Endodermal cell (in vitro differentiated cells): Measurements from ENCODE around the gene STK38. TPM values are rescaled to one million over a fixed set of nuclear protein-coding genes. Genes with fewer than 3 reads are reported as not detected.

ENCODE experiments used
- DNase-seq: peaks from one replicate; pipeline ENCODE4 v3.0.0-alpha.2; 2017
- H3K27ac ChIP-seq: 2 replicates; pipeline ENCODE4 v1.5.1; 2013; ENCODE audit warnings: mild to moderate bottlenecking, low read depth, low read length, moderate library complexity
- H3K27me3 ChIP-seq: 2 replicates; pipeline ENCODE4 v1.6.1; 2013; ENCODE audit warnings: mild to moderate bottlenecking, low read length, moderate library complexity; ENCODE audit not compliant: insufficient read depth, control insufficient read depth, poor library complexity, severe bottlenecking
- H3K36me3 ChIP-seq: 2 replicates; pipeline ENCODE4 v1.7.0; 2013; ENCODE audit warnings: mild to moderate bottlenecking, low read length, moderate library complexity; ENCODE audit not compliant: control insufficient read depth, insufficient read depth
- H3K4me1 ChIP-seq: one replicate; pipeline ENCODE4 v1.7.0; 2013; ENCODE audit warnings: low read length; ENCODE audit not compliant: control insufficient read depth, insufficient read depth
- H3K4me3 ChIP-seq: 2 replicates; pipeline ENCODE4 v1.5.1; 2013; ENCODE audit warnings: mild to moderate bottlenecking, low read length, moderate library complexity
- H3K9ac ChIP-seq: 2 replicates; pipeline ENCODE4 v1.6.1; 2013; ENCODE audit warnings: mild to moderate bottlenecking, low read length, moderate library complexity; ENCODE audit not compliant: poor library complexity, severe bottlenecking; ENCODE audit errors: extremely low read depth
- H3K9me3 ChIP-seq: 2 replicates; pipeline ENCODE4 v1.6.1; 2013; ENCODE audit warnings: mild to moderate bottlenecking, low read length, moderate library complexity; ENCODE audit not compliant: control insufficient read depth
- H3K27ac Mint-ChIP-seq: 2 replicates; pipeline ENCODE4 v1.8.0; 2020; ENCODE audit warnings: mixed read lengths
- H3K27me3 Mint-ChIP-seq: 2 replicates; pipeline ENCODE4 v1.8.0; 2021; ENCODE audit warnings: mild to moderate bottlenecking, mixed read lengths; ENCODE audit not compliant: insufficient read depth
- H3K36me3 Mint-ChIP-seq: 2 replicates; pipeline ENCODE4 v1.8.0; 2020; ENCODE audit warnings: low read depth, mixed read lengths
- H3K4me1 Mint-ChIP-seq: 2 replicates; pipeline ENCODE4 v1.8.0; 2020; ENCODE audit warnings: mixed read lengths
- H3K4me3 Mint-ChIP-seq: 2 replicates; pipeline ENCODE4 v1.8.0; 2020; ENCODE audit warnings: mild to moderate bottlenecking, moderate library complexity, mixed read lengths
- H3K9me3 Mint-ChIP-seq: 2 replicates; pipeline ENCODE4 v1.8.0; 2020; ENCODE audit warnings: mild to moderate bottlenecking, mixed read lengths
- WGBS, 2 experiments: methylation state at CpG; one replicate each; pipeline versions ENCODE4 v1.1.5 to v1.1.7; 2013; ENCODE audit warnings: missing lambda C conversion rate in 2 of 2, mixed read lengths in 1 of 2; ENCODE audit not compliant: insufficient coverage in 1 of 2, insufficient read length in 1 of 2; 5-methylcytosine and 5-hydroxymethylcytosine counted together
- total RNA-seq, 2 donors: library from RNA; stranded (reverse); fragmentation: NEBNext Ultra II Directional in 1 of 2; extraction: Animal tissue kit (Norgen Biotek cat#: 25700) in 1 of 2; gene quantifications; 2 replicates in 1 of 2; 3 replicates in 1 of 2; pipeline ENCODE4 v1.2.1, GENCODE V29; 2021
- TF ChIP-seq, protein P1 (sequence below): fragments of 200-600 bp; sonication (generic); conservative IDR thresholded peaks from 2 replicates; pipeline ENCODE4 v1.5.0; 2021; ENCODE audit warnings: antibody characterized with exemption, mild to moderate bottlenecking

STK38 gene
- total RNA-seq, 2 donors from 2014 or later = 35.2 to 38.3 TPM

DNA sequence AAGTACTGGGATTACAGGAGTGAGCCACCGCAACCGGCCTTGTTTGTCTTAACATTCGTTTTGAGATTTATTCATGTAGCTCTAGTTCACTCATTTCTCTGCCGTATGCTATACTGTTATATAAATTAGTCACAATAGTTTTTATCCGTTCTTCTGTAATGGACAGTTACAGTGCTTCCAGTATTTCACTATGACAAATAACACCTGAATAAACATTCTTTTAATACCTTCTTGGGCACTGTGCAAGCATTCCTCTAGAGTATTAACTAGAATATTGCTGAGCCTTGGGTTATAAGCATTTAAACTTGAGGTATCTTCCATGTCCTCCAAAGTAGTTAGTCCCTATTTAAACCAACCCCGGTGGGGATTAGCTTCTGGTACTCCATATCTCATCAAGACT is 45.6 kb downstream of the STK38 start:
- DNase-seq = no peak
- Mint-ChIP-seq H3K36me3 (peaks cover 57% of the 10 kb centered on the region), H3K4me3 (no peak overlapping the region), H3K27ac (no peak overlapping the region), H3K27me3 (no peaks in the 10 kb centered on the region), H3K9me3 (no peaks in the 10 kb centered on the region), H3K4me1 (no peaks in the 10 kb centered on the region)
- no peaks in the 10 kb centered on the region for H3K27me3 ChIP-seq
- no peaks in the 10 kb centered on the region for H3K9me3 ChIP-seq
- TF ChIP-seq, protein P1, sequence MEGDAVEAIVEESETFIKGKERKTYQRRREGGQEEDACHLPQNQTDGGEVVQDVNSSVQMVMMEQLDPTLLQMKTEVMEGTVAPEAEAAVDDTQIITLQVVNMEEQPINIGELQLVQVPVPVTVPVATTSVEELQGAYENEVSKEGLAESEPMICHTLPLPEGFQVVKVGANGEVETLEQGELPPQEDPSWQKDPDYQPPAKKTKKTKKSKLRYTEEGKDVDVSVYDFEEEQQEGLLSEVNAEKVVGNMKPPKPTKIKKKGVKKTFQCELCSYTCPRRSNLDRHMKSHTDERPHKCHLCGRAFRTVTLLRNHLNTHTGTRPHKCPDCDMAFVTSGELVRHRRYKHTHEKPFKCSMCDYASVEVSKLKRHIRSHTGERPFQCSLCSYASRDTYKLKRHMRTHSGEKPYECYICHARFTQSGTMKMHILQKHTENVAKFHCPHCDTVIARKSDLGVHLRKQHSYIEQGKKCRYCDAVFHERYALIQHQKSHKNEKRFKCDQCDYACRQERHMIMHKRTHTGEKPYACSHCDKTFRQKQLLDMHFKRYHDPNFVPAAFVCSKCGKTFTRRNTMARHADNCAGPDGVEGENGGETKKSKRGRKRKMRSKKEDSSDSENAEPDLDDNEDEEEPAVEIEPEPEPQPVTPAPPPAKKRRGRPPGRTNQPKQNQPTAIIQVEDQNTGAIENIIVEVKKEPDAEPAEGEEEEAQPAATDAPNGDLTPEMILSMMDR = no peak
- H3K4me3 ChIP-seq = no peak overlapping the region
- H3K9ac ChIP-seq = no peak overlapping the region
- no peaks in the 10 kb centered on the region for H3K4me1 ChIP-seq
- no peak overlapping the region for H3K27ac ChIP-seq
- 99 to 100% methylated on average over 3 to 6 of the region's 6 CpGs for WGBS, 2 experiments
- peaks cover 87% of the 10 kb centered on the region for H3K36me3 ChIP-seq

DNA sequence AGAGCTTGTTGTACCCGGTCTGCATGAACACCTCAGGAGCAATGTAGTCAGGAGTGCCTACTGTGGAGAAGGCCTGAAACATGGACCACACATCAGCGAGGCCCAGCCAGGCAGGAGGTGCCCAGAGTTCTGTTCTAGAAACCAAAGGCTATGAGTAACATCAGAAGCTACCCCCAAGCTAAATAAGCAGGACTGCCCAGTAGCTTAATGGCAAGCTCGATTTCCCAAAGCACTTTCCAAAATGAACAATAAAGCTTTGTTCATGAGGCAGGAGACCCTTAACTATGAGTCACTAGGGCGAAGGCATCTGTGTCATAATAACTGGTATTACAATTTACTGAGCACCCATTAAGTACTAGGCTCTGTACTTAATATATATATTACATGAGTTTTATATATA is 47.4 kb downstream of the STK38 start:
- TF ChIP-seq, protein P1 = no peak
- no peaks in the 10 kb centered on the region for H3K9me3 Mint-ChIP-seq
- no peak overlapping the region for H3K27ac Mint-ChIP-seq
- no peaks in the 10 kb centered on the region for H3K27me3 ChIP-seq
- DNase-seq = no peak
- H3K4me3 Mint-ChIP-seq = no peak overlapping the region
- WGBS, 2 experiments = 94 to 96% methylated on average over 2 to 4 of the region's 4 CpGs
- no peaks in the 10 kb centered on the region for H3K9me3 ChIP-seq
- no peak overlapping the region for H3K9ac ChIP-seq
- no peaks in the 10 kb centered on the region for H3K27me3 Mint-ChIP-seq
- peaks cover under 1% of the 10 kb centered on the region for H3K4me1 ChIP-seq
- peaks cover under 1% of the 10 kb centered on the region for H3K4me1 Mint-ChIP-seq
- peaks cover 87% of the 10 kb centered on the region for H3K36me3 ChIP-seq
- no peak overlapping the region for H3K4me3 ChIP-seq
- no peak overlapping the region for H3K27ac ChIP-seq
- H3K36me3 Mint-ChIP-seq = peaks cover 58% of the 10 kb centered on the region

DNA sequence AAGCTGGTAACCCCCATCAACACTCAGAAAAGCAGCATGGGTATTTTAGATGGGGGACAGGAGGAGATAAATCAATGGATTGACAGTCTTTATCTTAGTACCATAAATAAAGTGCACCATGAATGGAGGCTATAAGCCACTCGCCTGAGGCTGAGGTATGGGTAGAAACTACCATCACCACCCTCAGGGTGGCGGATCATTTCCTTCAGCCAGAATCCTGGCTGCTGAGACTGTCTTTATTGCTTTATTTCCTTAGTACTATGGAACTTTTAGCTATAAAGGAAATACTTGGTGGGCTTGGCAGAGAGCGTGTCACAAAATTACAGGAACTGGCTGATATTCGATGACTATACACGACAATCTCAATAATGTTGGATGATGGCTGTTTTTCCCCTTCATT is 52.2 kb downstream of the STK38 start:
- TF ChIP-seq, protein P1 = no peak
- Mint-ChIP-seq H3K4me3 (no peak overlapping the region), H3K27me3 (no peaks in the 10 kb centered on the region), H3K9me3 (no peaks in the 10 kb centered on the region), H3K4me1 (peaks cover 17% of the 10 kb centered on the region), H3K27ac (peak overlapping the region; percentile 11), H3K36me3 (peaks cover 64% of the 10 kb centered on the region)
- Histone ChIP-seq H3K4me1 (peaks cover 17% of the 10 kb centered on the region), H3K9ac (no peak overlapping the region), H3K36me3 (peaks cover 67% of the 10 kb centered on the region), H3K27ac (no peak overlapping the region), H3K27me3 (no peaks in the 10 kb centered on the region), H3K9me3 (no peaks in the 10 kb centered on the region), H3K4me3 (no peak overlapping the region)
- WGBS, 2 experiments = 96 to 100% methylated on average over 3 to 5 of the region's 5 CpGs
- DNase-seq = no peak
